Naive thymus-derived CD8-positive, alpha-beta T cell (primary cell): Measurements from ENCODE around the gene QRFPR. TPM values are rescaled to one million over a fixed set of nuclear protein-coding genes. Genes with fewer than 3 reads are reported as not detected.
"Not testable (repeated sequence)": the region's sequence is repeated elsewhere in the genome, so short reads cannot be mapped to it uniquely, and the experiment has no call there.

Source experiments
- ATAC-seq, 2 donors: fragments of 150-1000 bp; cut with Tn5 transposase in 1 of 2; sonication (Bioruptor Pico), chemical (Tn5 transposase) in 1 of 2; 1 replicate in 1 of 2; 2 replicates in 1 of 2; pipeline ENCODE4 v1.10.0; 2021; ENCODE audit warnings: mild to moderate bottlenecking in 2 of 2, moderate library complexity in 2 of 2
- POLR2A ChIA-PET: fragments of 350-600 bp; sonication (Branson Sonifier 250); formaldehyde crosslinking; loops from one replicate; lab custom pipeline; 2021; ENCODE audit warnings: antibody characterized with exemption; lab: Charles Lee
- DNase-seq, 10 donors: peaks; one replicate each; pipeline versions ENCODE4 v3.0.0 to v3.0.0-alpha.2; 2020 to 2022
- H3K27ac Mint-ChIP-seq, 10 donors: one replicate each; pipeline ENCODE4 v1.8.0; 2020 to 2022; ENCODE audit warnings: mild to moderate bottlenecking in 10 of 10, mixed read lengths in 10 of 10, moderate library complexity in 4 of 10, inconsistent platforms in 1 of 10
- H3K27me3 Mint-ChIP-seq, 5 donors: one replicate each; pipeline ENCODE4 v1.8.0; 2021 to 2022; ENCODE audit warnings: mixed read lengths in 5 of 5
- H3K36me3 Mint-ChIP-seq, 3 donors: one replicate each; pipeline ENCODE4 v1.8.0; 2020 to 2022; ENCODE audit warnings: mixed read lengths in 3 of 3, mild to moderate bottlenecking in 2 of 3, inconsistent platforms in 1 of 3
- H3K4me1 Mint-ChIP-seq, 4 donors: one replicate each; pipeline ENCODE4 v1.8.0; 2021 to 2022; ENCODE audit warnings: mixed read lengths in 4 of 4
- H3K4me3 Mint-ChIP-seq, 10 donors: one replicate each; pipeline ENCODE4 v1.8.0; 2020 to 2022; ENCODE audit warnings: mild to moderate bottlenecking in 10 of 10, mixed read lengths in 10 of 10, moderate library complexity in 6 of 10, inconsistent platforms in 1 of 10
- H3K9me3 Mint-ChIP-seq, 9 donors: one replicate each; pipeline ENCODE4 v1.8.0; 2020 to 2022; ENCODE audit warnings: mixed read lengths in 9 of 9, mild to moderate bottlenecking in 3 of 9, inconsistent platforms in 1 of 9, moderate library complexity in 1 of 9
- polyA plus RNA-seq, 3 donors: library from polyadenylated mRNA; unstranded; fragments of 300-500 nt; fragmentation: Illumina TruSeq; gene quantifications; one replicate each; pipeline ENCODE4 v1.2.3, GENCODE V29; 2021
- total RNA-seq, 8 experiments: library from RNA in 2 of 8; stranded (reverse) in 2 of 8; gene quantifications; one replicate each; pipeline ENCODE4 v1.2.3 and lab custom pipeline; 2021 to 2026

QRFPR gene
- total and polyA plus RNA-seq, 5 experiments from 2014 or later: not detected

GRCh38 chr4:121330180-121330665 lies 50.6 kb downstream of the QRFPR start:
- Mint-ChIP-seq H3K27ac (no peak overlapping the region), H3K4me3 (no peak overlapping the region), H3K36me3 (no peaks in the 10 kb centered on the region), H3K9me3 (no peaks in the 10 kb centered on the region), H3K4me1 (no peaks in the 10 kb centered on the region), H3K27me3 (peaks cover 14 to 31% (median 16%) of the 10 kb centered on the region in 5 donors)
- DNase-seq (no peak), ATAC-seq (no peak)
- POLR2A ChIA-PET: no interaction called here

GRCh38 chr4:121326597-121326996 lies 54.2 kb downstream of the QRFPR start:
- no peak overlapping the region for H3K27ac Mint-ChIP-seq
- no peak for DNase-seq
- no peak overlapping the region for H3K4me3 Mint-ChIP-seq
- H3K27me3 Mint-ChIP-seq: peaks cover 8 to 27% (median 16%) of the 10 kb centered on the region in 5 donors
- POLR2A ChIA-PET: no interaction called here
- H3K4me1 Mint-ChIP-seq: no peaks in the 10 kb centered on the region
- H3K9me3 Mint-ChIP-seq: no peaks in the 10 kb centered on the region
- H3K36me3 Mint-ChIP-seq: no peaks in the 10 kb centered on the region
- no peak for ATAC-seq

GRCh38 chr4:121324331-121324730 lies 56.5 kb downstream of the QRFPR start:
- POLR2A ChIA-PET: no interaction called here
- Mint-ChIP-seq H3K27ac (no peak overlapping the region), H3K27me3 (peaks cover 5 to 27% (median 10%) of the 10 kb centered on the region in 5 donors), H3K9me3 (no peaks in the 10 kb centered on the region), H3K36me3 (no peaks in the 10 kb centered on the region), H3K4me3 (no peak overlapping the region), H3K4me1 (no peaks in the 10 kb centered on the region)
- ATAC-seq (no peak), DNase-seq (no peak)

DNA sequence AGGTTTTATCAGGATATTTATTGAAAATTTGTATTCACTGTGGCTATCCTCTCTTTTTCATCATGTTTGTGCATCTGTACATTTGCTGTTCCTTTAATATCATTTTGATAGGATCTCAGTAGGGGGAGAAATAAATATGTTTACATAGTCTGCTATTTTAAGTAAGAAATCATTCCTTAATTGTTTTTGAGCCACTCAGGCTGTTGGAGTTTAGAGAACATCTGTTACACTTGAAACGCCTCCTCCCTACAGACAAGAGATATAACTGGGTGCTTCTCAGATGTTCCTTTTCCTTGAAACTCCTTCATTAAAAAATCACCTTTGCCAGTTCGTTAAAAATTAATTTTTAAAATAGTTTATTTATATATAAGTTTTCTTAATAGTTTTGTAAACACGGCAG lies 59.4 kb downstream of the QRFPR start:
- Mint-ChIP-seq H3K4me3 (no peak overlapping the region), H3K27ac (no peak overlapping the region)

DNA sequence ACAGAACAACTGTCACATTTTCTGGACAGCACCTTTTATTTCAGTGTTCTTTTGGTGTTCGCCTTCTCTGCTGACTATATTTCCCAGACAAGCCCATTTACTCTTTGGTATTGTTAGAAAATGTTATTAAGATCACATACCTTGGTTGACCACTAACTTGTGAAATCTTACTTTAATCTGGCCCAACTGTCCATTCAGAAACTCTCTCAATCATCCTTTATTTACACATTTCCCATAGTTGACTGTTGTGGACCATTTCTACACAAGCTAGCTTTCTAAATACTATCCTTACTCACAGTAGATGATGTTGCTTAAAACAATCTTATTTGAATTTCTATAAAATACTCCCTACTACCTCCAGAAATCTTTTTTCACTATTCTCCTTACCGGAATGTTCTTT lies 64.7 kb downstream of the QRFPR start:
- ATAC-seq: no peak
- Mint-ChIP-seq H3K36me3 (peaks cover 0 to 5% (median 0%) of the 10 kb centered on the region in 3 donors), H3K27ac (no peak overlapping the region), H3K4me1 (no peaks in the 10 kb centered on the region), H3K9me3 (peaks cover 0 to 9% (median 3%) of the 10 kb centered on the region in 9 donors), H3K4me3 (no peak overlapping the region), H3K27me3 (peaks cover 5 to 13% (median 7%) of the 10 kb centered on the region in 5 donors)
- POLR2A ChIA-PET: no interaction called here
- DNase-seq: no peak

More for the DNA sequence above, 59.4 kb downstream of the QRFPR start:
- no peak for DNase-seq
- Mint-ChIP-seq H3K27me3 (peaks cover 6 to 14% (median 8%) of the 10 kb centered on the region in 5 donors), H3K36me3 (peaks cover 0 to 5% (median 0%) of the 10 kb centered on the region in 3 donors), H3K4me1 (no peaks in the 10 kb centered on the region), H3K9me3 (peaks cover 0 to 9% (median 3%) of the 10 kb centered on the region in 9 donors)
- POLR2A ChIA-PET: no interaction called here
- no peak for ATAC-seq

DNA sequence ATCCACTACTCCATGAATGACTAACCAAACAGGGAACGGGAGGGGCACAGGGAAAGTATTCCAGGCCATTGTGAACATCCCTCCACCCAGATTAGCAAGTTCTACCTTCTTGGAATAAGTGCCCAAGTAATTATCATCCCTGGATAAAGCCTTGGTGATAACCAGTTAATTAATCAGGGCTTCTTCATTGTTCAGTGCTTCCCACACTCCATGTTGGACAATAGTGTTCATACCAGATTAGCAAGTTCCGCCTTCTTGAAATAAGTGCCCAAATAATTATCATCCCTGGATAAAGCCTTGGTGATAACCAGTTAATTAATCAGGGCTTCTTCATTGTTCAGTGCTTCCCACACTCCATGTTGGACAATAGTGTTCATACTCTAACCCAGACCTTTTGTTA lies 67.4 kb downstream of the QRFPR start:
- not testable (repeated sequence) for H3K4me1 Mint-ChIP-seq

GRCh38 chr4:121308828-121309227 lies 72.0 kb downstream of the QRFPR start:
- Mint-ChIP-seq H3K36me3 (no peaks in the 10 kb centered on the region), H3K4me1 (peaks cover 0 to 14% (median 13%) of the 10 kb centered on the region in 4 donors), H3K9me3 (no peaks in the 10 kb centered on the region), H3K27ac (no peak overlapping the region), H3K27me3 (peaks cover 0 to 7% (median 0%) of the 10 kb centered on the region in 5 donors), H3K4me3 (no peak overlapping the region)
- DNase-seq (no peak), ATAC-seq (no peak)
- POLR2A ChIA-PET: no interaction called here

More for the DNA sequence above, 67.4 kb downstream of the QRFPR start:
- DNase-seq, H3K27ac Mint-ChIP-seq, H3K36me3 Mint-ChIP-seq, POLR2A ChIA-PET, H3K9me3 Mint-ChIP-seq, H3K4me3 Mint-ChIP-seq, ATAC-seq: not testable (repeated sequence)
- peaks cover 2 to 12% (median 10%) of the 10 kb centered on the region in 5 donors for H3K27me3 Mint-ChIP-seq

GRCh38 chr4:121308328-121308663 lies 72.5 kb downstream of the QRFPR start:
- no peak overlapping the region for H3K4me3 Mint-ChIP-seq
- H3K9me3 Mint-ChIP-seq: no peaks in the 10 kb centered on the region
- peak overlapping the region in 1 of 10 donors; percentile 11 for H3K27ac Mint-ChIP-seq
- POLR2A ChIA-PET: no interaction called here
- ATAC-seq: no peak
- H3K4me1 Mint-ChIP-seq: peaks cover 0 to 14% (median 13%) of the 10 kb centered on the region in 4 donors
- DNase-seq: no peak
- no peaks in the 10 kb centered on the region for H3K36me3 Mint-ChIP-seq
- peaks cover 0 to 7% (median 0%) of the 10 kb centered on the region in 5 donors for H3K27me3 Mint-ChIP-seq

GRCh38 chr4:121307445-121308327 lies 73.1 kb downstream of the QRFPR start:
- peak in 1 of 2 donors; percentile 32 for ATAC-seq
- H3K4me1 Mint-ChIP-seq: peaks cover 0 to 14% (median 13%) of the 10 kb centered on the region in 4 donors
- peak in 8 of 10 donors; percentile 11 to 62 (median 32) for DNase-seq
- H3K4me3 Mint-ChIP-seq: no peak overlapping the region
- no peaks in the 10 kb centered on the region for H3K36me3 Mint-ChIP-seq
- H3K9me3 Mint-ChIP-seq: no peaks in the 10 kb centered on the region
- H3K27me3 Mint-ChIP-seq: peaks cover 0 to 7% (median 0%) of the 10 kb centered on the region in 5 donors
- peak overlapping the region in 3 of 10 donors; percentile 1 to 73 (median 58) for H3K27ac Mint-ChIP-seq
- POLR2A ChIA-PET: no interaction called here

DNA sequence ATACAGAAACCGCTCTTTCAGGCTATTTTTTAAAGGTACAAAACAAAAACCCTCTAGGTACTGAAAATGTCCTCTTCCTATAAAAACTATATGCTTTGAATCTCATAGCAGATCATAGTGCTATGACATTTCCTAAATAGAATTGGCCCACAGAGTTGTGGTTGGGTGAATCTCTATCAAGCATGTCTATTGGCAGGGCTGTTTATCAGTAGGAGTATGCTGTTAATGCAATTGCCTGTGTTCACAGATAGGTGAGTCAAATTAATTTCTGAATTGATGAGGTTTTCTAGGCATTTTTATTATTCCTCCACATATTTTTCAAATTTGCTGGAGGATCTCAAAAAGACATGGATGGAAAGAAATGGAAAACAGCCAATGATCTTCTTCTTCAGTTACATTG lies 73.9 kb downstream of the QRFPR start:
- peaks cover 0 to 14% (median 13%) of the 10 kb centered on the region in 4 donors for H3K4me1 Mint-ChIP-seq
- no peaks in the 10 kb centered on the region for H3K9me3 Mint-ChIP-seq
- DNase-seq (no peak), ATAC-seq (no peak)
- POLR2A ChIA-PET: no interaction called here
- no peak overlapping the region for H3K4me3 Mint-ChIP-seq
- no peaks in the 10 kb centered on the region for H3K36me3 Mint-ChIP-seq
- peak overlapping the region in 3 of 10 donors; percentile 1 to 28 (median 24) for H3K27ac Mint-ChIP-seq
- H3K27me3 Mint-ChIP-seq: peaks cover 0 to 7% (median 0%) of the 10 kb centered on the region in 5 donors

DNA sequence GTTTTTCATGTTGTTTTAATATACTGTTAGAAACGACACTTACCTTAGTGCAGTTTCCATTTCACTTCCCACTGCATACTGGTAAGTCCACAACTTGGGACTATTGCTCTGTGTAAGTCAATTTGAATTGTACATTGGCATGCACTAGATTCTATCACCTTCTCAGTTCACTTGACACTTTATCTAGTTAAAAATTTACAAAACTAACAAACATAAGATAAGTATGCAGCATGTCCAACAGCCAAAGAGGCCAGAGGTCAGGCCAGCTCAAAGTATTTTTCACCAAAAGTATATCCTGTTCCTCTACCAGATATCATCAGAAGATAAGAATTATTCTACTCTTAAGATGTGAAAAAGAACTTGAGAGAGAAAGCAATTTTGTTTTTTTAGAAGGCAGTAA lies 75.9 kb downstream of the QRFPR start:
- no peak overlapping the region for H3K27ac Mint-ChIP-seq
- ATAC-seq: no peak
- no peaks in the 10 kb centered on the region for H3K36me3 Mint-ChIP-seq

DNA sequence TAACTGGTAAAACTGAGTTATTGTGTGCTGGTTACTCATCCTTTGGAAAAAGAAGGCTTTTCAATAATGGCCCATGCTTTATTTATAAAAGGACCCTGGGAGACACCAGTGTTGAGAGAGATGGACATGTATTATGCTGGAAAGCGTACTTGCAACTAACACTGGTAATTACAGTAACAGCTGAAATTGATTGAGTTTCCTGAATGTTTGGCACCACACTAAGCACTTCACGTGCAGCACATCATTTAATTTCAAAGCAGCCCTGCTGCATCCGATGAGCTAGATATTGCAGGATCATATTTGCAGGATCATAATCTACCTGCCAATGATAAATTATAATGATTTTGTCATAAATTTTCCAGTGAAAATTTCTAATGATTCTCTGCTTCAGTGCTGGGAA lies 81.5 kb downstream of the QRFPR start:
- Mint-ChIP-seq H3K9me3 (no peaks in the 10 kb centered on the region), H3K27ac (no peak overlapping the region), H3K36me3 (no peaks in the 10 kb centered on the region), H3K4me3 (no peak overlapping the region), H3K4me1 (no peaks in the 10 kb centered on the region), H3K27me3 (no peaks in the 10 kb centered on the region)
- DNase-seq (no peak), ATAC-seq (no peak)
- POLR2A ChIA-PET: no interaction called here

More for the DNA sequence above, 75.9 kb downstream of the QRFPR start:
- POLR2A ChIA-PET: no interaction called here
- no peak for DNase-seq
- Mint-ChIP-seq H3K27me3 (peaks cover 0 to 2% (median 0%) of the 10 kb centered on the region in 5 donors), H3K9me3 (no peaks in the 10 kb centered on the region), H3K4me1 (peaks cover 0 to 14% (median 13%) of the 10 kb centered on the region in 4 donors), H3K4me3 (no peak overlapping the region)

DNA sequence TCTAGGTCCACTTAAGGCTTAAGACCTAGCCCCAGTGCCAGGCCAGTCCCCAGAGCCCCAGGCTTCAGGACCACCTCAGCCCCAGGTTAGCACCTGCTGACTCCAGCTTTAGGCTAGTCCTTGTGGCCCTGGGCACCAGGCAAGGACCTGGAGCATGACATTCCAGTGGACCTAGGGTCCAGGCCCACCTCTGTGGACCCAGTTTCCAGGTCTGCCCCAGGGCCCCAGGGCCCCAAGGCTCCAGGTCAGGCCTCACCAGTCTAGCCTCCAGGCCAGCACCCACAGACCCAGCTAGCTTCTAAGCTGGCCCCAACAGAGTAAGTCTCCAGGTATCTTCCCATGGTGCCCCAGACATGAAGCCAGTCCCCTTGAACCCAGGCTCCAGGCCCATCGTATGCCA lies 97.5 kb downstream of the QRFPR start:
- no peak for DNase-seq
- ATAC-seq: no peak
- peaks cover 0 to 24% (median 19%) of the 10 kb centered on the region in 3 donors for H3K36me3 Mint-ChIP-seq
- H3K9me3 Mint-ChIP-seq: peaks cover 3 to 35% (median 16%) of the 10 kb centered on the region in 9 donors
- H3K4me1 Mint-ChIP-seq: no peaks in the 10 kb centered on the region
- no peak overlapping the region for H3K27ac Mint-ChIP-seq
- no peak overlapping the region for H3K4me3 Mint-ChIP-seq
- H3K27me3 Mint-ChIP-seq: peaks cover 0 to 24% (median 6%) of the 10 kb centered on the region in 5 donors
- POLR2A ChIA-PET: no interaction called here
